SJCRH30 (cell line): ENCODE data around the gene HAGH. TPM values are rescaled to one million over a fixed set of nuclear protein-coding genes. Genes with fewer than 3 reads are reported as not detected.

Experiments
- DNase-seq, 2 experiments: peaks; one replicate each; pipeline ENCODE4 v3.0.0-alpha.2; 2015 to 2020
- H3K27ac ChIP-seq: fragments of 250-450 bp; sonication (Bioruptor Pico); 2 replicates; pipeline ENCODE4 v1.5.1; 2020; ENCODE audit warnings: mild to moderate bottlenecking, moderate library complexity
- H3K27me3 ChIP-seq: fragments of 250-450 bp; sonication (Bioruptor Pico); 2 replicates; pipeline ENCODE4 v1.5.1; 2020; ENCODE audit warnings: mild to moderate bottlenecking, moderate library complexity
- H3K36me3 ChIP-seq: fragments of 250-450 bp; sonication (Bioruptor Pico); 2 replicates; pipeline ENCODE4 v1.5.1; 2020; ENCODE audit warnings: mild to moderate bottlenecking, moderate library complexity
- H3K4me1 ChIP-seq: fragments of 250-450 bp; sonication (Bioruptor Pico); 2 replicates; pipeline ENCODE4 v1.5.1; 2020; ENCODE audit warnings: mild to moderate bottlenecking, moderate library complexity
- H3K4me3 ChIP-seq: fragments of 250-450 bp; sonication (Bioruptor Pico); 2 replicates; pipeline ENCODE4 v1.5.1; 2020; ENCODE audit warnings: mild to moderate bottlenecking, moderate library complexity
- H3K9me3 ChIP-seq: fragments of 250-450 bp; sonication (Bioruptor Pico); replicated peaks from 2 replicates; pipeline ENCODE4 v1.5.1; 2020; ENCODE audit warnings: mild to moderate bottlenecking, moderate library complexity
- total RNA-seq: library from RNA; depleted of rRNA; stranded (reverse); fragments of >200 nt; shearing (Covaris generic); gene quantifications from 2 replicates; pipeline ENCODE4 v1.2.3, GENCODE V29; 2014

Gene HAGH
- total RNA-seq, 1 experiment from 2014 or later = 14.6 TPM

DNA sequence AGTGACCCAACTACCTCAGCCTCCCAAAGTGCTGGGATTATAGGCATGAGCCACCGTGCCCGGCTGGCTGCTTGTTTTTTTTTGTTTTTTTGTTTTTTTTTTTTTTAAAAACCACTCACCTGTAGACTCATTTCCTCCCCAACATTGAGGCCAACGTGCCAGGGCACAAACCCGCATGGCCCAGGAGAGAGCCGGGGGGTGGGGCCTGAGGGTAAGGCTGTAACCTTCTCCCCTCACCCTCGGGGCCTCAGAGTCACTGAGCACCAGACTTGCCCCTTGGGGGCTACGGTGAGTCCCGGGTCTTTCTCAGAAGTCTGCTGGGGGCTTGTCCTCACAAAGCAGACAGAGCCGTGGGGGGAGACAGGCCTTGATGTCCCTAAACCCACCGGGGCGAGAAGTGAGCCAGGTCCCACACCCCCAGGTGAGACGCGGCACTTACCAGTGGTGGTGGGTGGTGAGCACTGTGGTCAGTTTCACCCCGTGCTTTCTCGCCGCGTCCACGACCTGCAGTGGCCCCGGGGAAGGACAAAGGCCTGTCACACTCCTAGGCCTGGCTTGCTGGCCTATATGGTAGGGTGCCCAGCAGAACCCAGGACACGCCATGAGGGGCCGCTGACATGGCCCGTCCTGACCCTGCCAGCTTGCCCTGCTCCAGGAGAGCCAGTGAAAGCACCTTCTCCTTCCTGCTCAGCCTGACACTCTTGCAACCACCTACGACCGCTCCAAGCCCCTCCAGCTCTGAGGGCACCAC, 4.6 kb downstream of the HAGH start:
- Histone ChIP-seq H3K4me3 (no peak overlapping the region), H3K4me1 (no peaks in the 10 kb centered on the region), H3K27me3 (no peaks in the 10 kb centered on the region), H3K27ac (no peak overlapping the region), H3K9me3 (no peaks in the 10 kb centered on the region), H3K36me3 (no peaks in the 10 kb centered on the region)
- no peak for DNase-seq

DNA sequence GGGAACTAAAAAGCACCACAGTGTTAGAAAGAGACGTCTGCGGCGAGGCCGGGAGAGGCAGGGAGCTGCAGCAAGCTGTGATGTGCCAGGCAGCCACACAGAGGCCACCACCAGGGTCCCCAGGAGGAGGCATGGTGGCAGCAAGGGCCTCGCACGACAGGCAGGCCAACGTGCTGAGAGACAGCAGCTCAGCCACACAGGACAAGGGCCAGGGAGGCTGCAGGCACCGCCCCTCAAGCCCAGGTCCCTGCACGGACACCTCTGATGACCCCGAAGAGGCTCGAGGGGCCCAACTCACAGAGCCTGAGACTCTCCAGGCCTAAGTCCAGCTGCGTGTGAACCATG, 5.7 kb downstream of the HAGH start:
- H3K27me3 ChIP-seq = no peaks in the 10 kb centered on the region
- H3K27ac ChIP-seq = no peak overlapping the region
- H3K4me1 ChIP-seq = no peaks in the 10 kb centered on the region
- no peaks in the 10 kb centered on the region for H3K9me3 ChIP-seq
- no peak for DNase-seq
- no peak overlapping the region for H3K4me3 ChIP-seq
- no peaks in the 10 kb centered on the region for H3K36me3 ChIP-seq

DNA sequence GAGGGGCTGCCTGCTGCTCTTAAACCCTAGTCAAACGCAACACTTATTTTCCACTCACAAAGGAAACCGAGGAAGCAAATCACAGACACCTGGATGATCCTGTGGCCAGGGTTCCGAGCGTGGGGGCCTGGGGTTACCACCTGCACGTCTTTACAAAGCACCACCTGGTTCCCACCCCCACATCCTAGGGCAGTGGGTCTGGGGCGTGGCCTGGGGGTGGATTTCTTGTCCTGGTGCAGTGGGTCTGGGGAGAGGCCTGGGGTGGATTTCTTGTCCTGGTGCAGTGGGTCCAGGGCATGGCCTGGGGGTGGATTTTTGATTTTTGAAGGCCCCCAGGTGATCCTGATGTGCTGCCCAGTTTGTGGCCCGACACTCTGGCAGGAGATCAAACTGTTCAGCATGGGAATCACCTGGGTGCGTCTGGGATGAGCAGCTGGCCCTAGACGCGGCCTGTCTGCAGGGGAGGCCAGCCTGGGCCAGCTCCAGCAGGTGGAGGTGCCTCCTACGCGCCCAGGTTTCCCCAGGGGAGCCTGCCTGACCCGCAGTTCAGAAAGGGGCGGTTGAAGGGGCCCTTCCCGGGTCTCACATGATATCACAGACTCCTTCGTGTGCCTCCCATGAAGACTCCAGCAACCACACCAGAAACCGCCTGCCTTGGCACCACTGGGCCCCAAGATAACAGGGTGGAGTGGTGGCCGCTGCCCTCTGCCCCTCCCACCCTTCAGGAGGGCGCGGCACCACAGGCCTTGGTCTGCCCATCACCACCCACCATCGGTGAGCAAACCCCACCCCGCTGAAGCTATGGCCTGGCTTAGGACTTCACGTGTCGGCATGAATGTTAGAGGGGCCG, 6.3 kb downstream of the HAGH start:
- H3K36me3 ChIP-seq = no peaks in the 10 kb centered on the region
- DNase-seq = no peak

DNA sequence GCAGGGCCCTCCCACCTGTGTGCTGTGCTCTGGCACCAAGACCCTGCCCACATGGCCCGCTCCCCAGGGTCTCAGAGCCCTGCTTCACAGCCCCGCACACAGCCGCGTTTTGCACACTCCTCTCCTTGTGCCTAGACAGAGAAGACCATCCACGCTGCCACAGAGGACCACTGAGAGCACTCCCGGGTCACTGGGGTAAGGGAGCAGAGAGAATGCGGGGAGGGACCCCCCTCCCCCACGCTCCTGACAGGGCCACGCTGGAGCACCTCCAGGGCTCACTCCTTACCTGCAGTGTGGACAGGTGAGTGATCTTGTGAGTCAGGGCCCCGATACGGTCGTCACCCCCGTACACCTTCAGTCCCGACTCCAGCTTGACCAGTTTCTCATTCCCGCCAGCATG, 7.0 kb downstream of the HAGH start:
- Histone ChIP-seq H3K4me3 (no peak overlapping the region), H3K27ac (no peak overlapping the region), H3K36me3 (no peaks in the 10 kb centered on the region), H3K9me3 (no peaks in the 10 kb centered on the region), H3K4me1 (no peaks in the 10 kb centered on the region), H3K27me3 (no peaks in the 10 kb centered on the region)
- no peak for DNase-seq

More for the DNA sequence above, 6.3 kb downstream of the HAGH start:
- no peaks in the 10 kb centered on the region for H3K4me1 ChIP-seq
- H3K27me3 ChIP-seq = no peaks in the 10 kb centered on the region
- no peak overlapping the region for H3K27ac ChIP-seq
- H3K9me3 ChIP-seq = no peaks in the 10 kb centered on the region
- H3K4me3 ChIP-seq = no peak overlapping the region

DNA sequence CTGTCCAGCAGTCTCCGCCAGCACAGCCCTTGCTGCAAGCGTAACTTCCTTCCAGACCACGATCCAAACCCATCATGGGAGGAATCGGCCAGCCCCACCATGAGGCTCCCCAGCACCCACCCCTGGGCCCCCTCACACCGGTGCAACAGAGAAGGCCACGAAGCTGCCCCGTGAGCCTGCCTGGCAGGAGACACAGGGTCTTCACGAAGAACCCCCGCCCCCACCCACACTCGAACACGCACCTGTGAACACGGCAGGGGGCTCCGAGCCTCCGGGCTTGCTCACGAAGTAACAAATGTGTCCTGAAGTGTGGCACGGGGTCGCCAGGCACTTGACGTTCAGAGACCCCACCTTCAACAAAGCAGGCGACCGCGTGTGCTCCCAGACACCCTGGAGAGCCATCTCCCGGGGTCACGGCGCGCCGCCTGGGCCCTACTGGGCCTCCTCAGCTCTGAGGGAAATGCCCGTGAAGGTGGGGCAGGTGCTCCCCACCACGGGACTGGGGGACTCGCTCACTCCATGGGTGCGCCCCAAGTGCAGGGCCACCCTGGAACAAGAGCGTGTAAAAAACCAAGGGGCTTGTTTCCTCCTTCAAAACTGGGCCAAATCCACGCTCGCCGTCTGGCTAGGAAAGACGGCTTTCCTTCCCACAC, 7.6 kb downstream of the HAGH start:
- Histone ChIP-seq H3K27ac (no peak overlapping the region), H3K27me3 (no peaks in the 10 kb centered on the region), H3K36me3 (no peaks in the 10 kb centered on the region), H3K4me1 (no peaks in the 10 kb centered on the region), H3K9me3 (no peaks in the 10 kb centered on the region), H3K4me3 (no peak overlapping the region)
- no peak for DNase-seq

DNA sequence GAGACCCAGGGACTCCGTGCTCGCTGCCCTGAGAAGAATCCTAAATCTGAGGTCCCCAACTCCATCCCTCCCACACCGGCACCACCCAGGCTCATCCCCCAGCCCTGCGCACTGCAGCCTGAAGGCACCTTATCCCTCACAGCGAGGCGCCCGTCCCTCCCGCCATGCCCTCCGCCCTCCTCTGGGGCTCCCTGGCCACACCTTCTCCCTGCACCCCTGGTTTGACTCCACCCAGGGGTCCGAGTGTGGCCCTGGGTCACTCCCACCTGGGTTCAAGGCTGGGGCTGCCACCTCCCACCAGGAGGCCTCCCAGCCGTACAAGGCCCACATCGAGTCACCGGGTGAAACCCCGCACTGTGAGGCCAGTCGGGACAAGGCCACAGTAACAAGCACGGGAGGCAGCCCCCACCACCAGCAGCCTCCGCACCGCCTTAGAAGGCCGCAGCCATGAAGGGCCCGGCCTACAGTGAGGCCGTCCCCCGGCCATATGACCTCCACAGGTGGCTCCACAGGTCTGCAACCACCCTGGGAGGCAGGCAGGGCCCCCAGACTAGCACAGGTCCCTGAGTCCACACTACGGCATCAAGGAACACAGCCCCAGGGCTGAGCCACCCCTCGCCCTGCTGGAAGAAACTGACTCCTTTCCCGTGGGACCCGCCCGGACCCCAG, 8.3 kb downstream of the HAGH start:
- Histone ChIP-seq H3K27me3 (no peaks in the 10 kb centered on the region), H3K4me1 (no peaks in the 10 kb centered on the region), H3K4me3 (no peak overlapping the region), H3K9me3 (no peaks in the 10 kb centered on the region), H3K27ac (no peak overlapping the region), H3K36me3 (no peaks in the 10 kb centered on the region)
- no peak for DNase-seq

DNA sequence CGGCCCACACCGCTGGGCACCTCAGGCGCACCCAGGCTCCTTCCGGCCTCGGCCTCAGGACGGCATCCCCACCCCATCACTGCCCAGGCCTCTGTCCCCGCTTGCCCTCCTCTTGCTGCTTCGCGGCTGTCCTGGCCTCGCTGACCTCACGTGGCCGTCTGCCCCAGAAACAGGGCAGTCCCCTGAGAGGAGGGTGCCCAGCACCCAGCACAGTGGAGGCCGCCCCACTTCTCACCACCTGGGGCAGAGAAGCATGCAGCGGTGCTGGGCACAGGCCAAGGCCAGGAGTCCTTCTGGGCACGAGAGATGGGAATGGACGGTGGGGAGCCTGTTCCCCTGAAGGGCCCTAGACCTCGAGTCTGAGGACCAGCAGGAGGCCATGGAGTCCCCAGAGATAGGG, 8.9 kb downstream of the HAGH start:
- no peaks in the 10 kb centered on the region for H3K27me3 ChIP-seq
- H3K9me3 ChIP-seq = no peaks in the 10 kb centered on the region
- DNase-seq = no peak
- H3K4me3 ChIP-seq = no peak overlapping the region
- H3K27ac ChIP-seq = no peak overlapping the region
- H3K4me1 ChIP-seq = no peaks in the 10 kb centered on the region
- H3K36me3 ChIP-seq = no peaks in the 10 kb centered on the region

DNA sequence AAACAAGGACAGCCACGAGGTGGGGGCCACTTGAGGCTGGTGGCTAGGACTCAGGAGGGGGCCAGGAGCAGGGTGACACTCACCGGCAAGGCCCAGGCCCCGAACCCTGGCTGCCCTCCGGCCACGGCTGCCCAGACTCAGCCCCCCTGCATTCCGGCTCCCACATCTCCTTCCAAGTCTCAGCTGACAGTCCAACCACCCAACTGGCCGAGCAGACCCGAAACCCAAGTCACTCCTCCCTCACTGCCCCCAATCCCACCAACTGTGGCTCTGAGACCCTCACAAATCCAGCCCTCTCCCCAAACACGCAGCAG, 9.4 kb downstream of the HAGH start:
- Histone ChIP-seq H3K27me3 (no peaks in the 10 kb centered on the region), H3K4me1 (no peaks in the 10 kb centered on the region), H3K36me3 (no peaks in the 10 kb centered on the region), H3K27ac (no peak overlapping the region), H3K9me3 (no peaks in the 10 kb centered on the region), H3K4me3 (no peak overlapping the region)
- no peak for DNase-seq

DNA sequence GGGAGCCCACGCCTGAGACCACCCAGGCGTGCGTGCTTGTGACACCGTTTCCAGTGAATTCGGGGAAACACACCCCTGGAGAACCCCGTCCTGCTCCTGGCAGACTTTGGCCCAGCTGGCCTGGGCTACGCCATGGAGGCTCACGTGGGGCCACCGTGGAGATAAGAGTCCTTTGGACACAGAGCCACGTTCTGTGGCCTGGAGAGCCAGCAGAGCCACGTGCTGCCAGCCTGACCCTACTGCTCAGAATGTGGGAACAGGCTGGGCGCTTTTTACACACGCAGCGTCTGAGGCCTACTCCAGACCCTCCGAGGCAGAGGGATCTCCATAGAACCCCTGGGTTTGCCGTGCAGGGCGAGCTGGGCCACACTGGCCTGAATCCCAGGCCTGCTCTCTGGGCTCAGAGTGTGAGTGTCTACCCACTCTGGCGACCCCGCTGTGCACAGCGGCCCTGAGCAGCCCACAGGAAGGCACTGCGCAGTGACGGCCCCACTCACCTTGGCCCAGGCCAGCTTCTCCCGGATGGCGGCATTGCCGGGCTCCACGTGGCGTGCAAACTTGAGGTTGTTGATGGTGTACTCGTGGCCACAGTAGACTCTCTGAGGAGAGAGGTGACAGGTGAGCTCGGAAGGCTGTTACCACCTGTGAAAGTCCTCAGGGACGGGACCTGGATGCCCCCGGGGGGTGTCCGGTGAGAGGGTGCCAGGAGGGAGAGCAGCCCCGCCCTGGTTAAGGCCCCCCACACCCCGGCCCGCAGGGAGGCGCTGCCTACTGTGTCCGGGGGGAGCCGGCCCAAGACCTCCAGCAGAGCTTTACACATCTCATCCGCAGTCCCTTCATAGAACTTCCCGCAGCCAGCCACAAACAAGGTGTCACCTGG, 10.0 kb downstream of the HAGH start:
- Histone ChIP-seq H3K4me3 (no peak overlapping the region), H3K4me1 (no peaks in the 10 kb centered on the region), H3K9me3 (no peaks in the 10 kb centered on the region), H3K27me3 (no peaks in the 10 kb centered on the region), H3K36me3 (no peaks in the 10 kb centered on the region), H3K27ac (no peak overlapping the region)
- DNase-seq = no peak

DNA sequence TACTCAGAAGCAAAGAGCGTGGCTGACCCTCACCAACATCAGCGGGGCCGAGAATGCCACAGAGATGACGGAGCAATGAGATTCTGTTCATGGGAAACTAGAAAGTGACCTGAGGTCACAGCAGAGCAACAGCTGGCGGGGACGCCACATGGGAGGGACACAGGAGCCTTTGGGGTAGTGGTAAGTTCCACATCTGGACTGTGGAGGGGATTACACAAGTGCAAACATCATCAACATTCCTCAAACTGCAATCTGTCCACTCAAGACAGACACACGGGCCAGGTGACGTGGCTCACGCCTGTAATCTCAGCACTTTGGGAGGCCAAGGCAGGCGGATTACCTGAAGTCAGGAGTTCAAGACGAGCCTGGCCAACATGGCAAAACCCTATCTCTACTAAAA, 11.2 kb downstream of the HAGH start:
- H3K9me3 ChIP-seq = no peaks in the 10 kb centered on the region
- H3K27me3 ChIP-seq = no peaks in the 10 kb centered on the region
- no peak overlapping the region for H3K4me3 ChIP-seq
- DNase-seq = no peak
- no peak overlapping the region for H3K27ac ChIP-seq
- no peaks in the 10 kb centered on the region for H3K4me1 ChIP-seq
- H3K36me3 ChIP-seq = no peaks in the 10 kb centered on the region

DNA sequence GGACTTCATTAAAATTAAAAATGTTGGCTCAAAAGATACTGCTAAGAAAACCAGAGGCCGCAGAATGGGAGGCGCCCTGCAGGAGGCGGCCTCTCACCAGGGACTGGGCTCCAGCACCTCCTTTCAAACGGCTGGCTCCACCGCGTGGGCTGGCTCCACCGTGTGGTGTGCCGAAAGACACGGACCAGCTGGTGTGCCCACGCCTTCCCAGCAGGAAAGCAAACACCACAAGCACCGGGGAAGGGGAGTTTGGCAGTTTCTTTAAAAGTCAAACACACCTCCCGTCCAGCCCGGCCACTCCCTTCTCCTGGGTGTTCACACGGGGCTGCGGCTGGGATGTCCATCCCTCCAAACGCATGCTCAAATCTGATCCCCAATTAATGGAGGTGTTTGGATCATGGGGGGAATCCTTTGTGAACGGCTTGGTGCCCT, 13.9 kb downstream of the HAGH start:
- no peaks in the 10 kb centered on the region for H3K36me3 ChIP-seq

DNA sequence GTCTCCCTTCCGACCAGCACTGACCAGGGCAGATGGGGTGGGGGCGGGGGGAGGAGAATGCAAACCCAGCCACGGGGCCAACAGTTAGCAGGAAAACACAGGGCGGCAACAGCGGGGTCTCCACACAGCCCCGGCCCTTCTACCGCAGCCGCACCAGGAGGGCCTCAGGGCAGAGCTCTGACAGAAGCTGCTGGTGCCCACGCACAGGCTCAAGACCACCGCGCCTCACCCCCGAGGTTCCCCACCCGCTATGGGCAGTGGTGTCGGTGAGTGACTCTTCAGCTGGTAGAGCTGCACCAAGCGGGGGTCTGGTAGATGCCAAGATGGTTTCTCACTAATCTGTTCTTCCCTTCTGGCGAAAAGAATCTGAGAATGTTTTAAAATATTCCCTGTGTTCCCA, 16.1 kb downstream of the HAGH start:
- H3K27ac ChIP-seq = no peak overlapping the region
- DNase-seq = no peak
- no peak overlapping the region for H3K4me3 ChIP-seq
- H3K9me3 ChIP-seq = no peaks in the 10 kb centered on the region
- no peaks in the 10 kb centered on the region for H3K36me3 ChIP-seq
- no peaks in the 10 kb centered on the region for H3K4me1 ChIP-seq
- H3K27me3 ChIP-seq = no peaks in the 10 kb centered on the region

More for the DNA sequence above, 13.9 kb downstream of the HAGH start:
- peak; percentile 76 to 81 for DNase-seq
- Histone ChIP-seq H3K4me1 (no peaks in the 10 kb centered on the region), H3K27ac (no peak overlapping the region), H3K9me3 (no peaks in the 10 kb centered on the region), H3K27me3 (no peaks in the 10 kb centered on the region), H3K4me3 (no peak overlapping the region)

DNA sequence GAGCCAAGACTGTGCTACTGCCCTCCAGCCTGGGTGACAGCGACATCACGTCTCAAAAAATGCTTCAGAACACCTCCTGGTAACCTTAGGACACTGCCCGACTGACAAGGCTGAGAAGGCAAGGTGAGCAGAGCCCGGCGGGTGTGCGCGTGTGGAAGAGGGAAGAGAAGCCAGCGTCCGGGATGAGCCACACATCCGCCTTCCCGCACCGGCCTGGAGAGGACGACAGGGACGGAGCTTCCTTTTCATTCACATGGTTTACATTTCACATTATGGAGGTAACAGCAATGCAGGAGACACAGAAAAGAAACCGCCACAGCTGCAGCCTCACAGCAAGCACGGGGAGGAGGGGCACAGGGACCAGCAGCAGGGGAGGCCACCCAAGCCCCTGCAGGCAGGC, 16.5 kb downstream of the HAGH start:
- Histone ChIP-seq H3K27ac (no peak overlapping the region), H3K9me3 (no peaks in the 10 kb centered on the region), H3K36me3 (no peaks in the 10 kb centered on the region), H3K27me3 (no peaks in the 10 kb centered on the region), H3K4me3 (no peak overlapping the region), H3K4me1 (no peaks in the 10 kb centered on the region)
- DNase-seq = no peak

DNA sequence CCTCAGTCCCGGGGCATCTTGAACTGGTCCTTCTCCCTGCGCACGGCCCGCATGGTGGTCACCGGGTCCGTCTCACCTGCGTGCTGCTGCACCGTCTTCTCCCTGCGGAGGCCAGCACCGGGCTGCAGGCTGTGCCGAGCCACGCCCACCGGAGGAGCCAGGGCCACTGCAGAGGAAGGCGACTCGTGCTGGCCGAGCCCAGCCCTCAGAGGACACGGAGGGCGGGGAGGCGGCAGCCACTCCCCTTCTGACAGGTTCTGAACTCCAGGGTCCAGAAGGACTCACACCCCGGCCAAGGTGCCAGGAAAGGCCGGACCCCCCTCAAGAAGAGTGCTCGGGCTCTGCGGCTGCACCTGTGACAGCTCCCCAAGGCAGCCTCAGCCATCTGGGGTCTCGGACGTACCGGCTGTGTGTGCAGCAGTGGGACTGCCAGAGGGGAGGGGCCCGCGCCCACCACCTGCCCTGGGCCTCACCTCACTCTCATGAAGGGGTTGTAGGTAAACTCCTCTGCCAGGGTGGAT, 17.3 kb downstream of the HAGH start:
- no peaks in the 10 kb centered on the region for H3K9me3 ChIP-seq
- no peaks in the 10 kb centered on the region for H3K36me3 ChIP-seq
- no peaks in the 10 kb centered on the region for H3K27me3 ChIP-seq
- DNase-seq = no peak
- no peak overlapping the region for H3K27ac ChIP-seq
- H3K4me3 ChIP-seq = no peak overlapping the region
- no peaks in the 10 kb centered on the region for H3K4me1 ChIP-seq
